Osteocyte (in vitro differentiated cells): ENCODE results near the gene INS. TPM values are rescaled to one million over a fixed set of nuclear protein-coding genes. Genes with fewer than 3 reads are reported as not detected.

ENCODE experiments used
- DNase-seq: peaks from one replicate; pipeline ENCODE4 v3.0.0; 2021; ENCODE audit warnings: mixed read lengths; ENCODE audit not compliant: unreplicated experiment; ENCODE audit errors: extremely low spot score
- H3K27ac Mint-ChIP-seq: one replicate; pipeline ENCODE4 v1.8.0; 2021; ENCODE audit warnings: mild to moderate bottlenecking, mixed read lengths; ENCODE audit not compliant: unreplicated experiment
- H3K27me3 Mint-ChIP-seq: one replicate; pipeline ENCODE4 v1.8.0; 2021; ENCODE audit warnings: mixed read lengths; ENCODE audit not compliant: unreplicated experiment
- H3K36me3 Mint-ChIP-seq: one replicate; pipeline ENCODE4 v1.8.0; 2021; ENCODE audit warnings: mixed read lengths; ENCODE audit not compliant: unreplicated experiment
- H3K4me1 Mint-ChIP-seq: one replicate; pipeline ENCODE4 v1.8.0; 2021; ENCODE audit warnings: mixed read lengths; ENCODE audit not compliant: unreplicated experiment
- H3K4me3 Mint-ChIP-seq: one replicate; pipeline ENCODE4 v1.8.0; 2021; ENCODE audit warnings: mild to moderate bottlenecking, moderate library complexity, mixed read lengths; ENCODE audit not compliant: unreplicated experiment
- H3K9me3 Mint-ChIP-seq: one replicate; pipeline ENCODE4 v1.8.0; 2021; ENCODE audit warnings: mixed read lengths; ENCODE audit not compliant: unreplicated experiment
- total RNA-seq: library from RNA; stranded (reverse); gene quantifications from 2 replicates; pipeline ENCODE4 v1.2.1, GENCODE V29; 2021
- TF ChIP-seq, protein P1 (sequence below): fragments of 200-600 bp; sonication (generic); IDR thresholded peaks from 2 replicates; pipeline ENCODE4 v1.5.0; 2021; ENCODE audit warnings: antibody characterized with exemption, mild to moderate bottlenecking, moderate library complexity

INS gene
- total RNA-seq, 1 donor from 2014 or later: not detected

GRCh38 chr11:2164861-2165555 lies 4.0 kb upstream of the INS start:
- no peak overlapping the region for H3K4me3 Mint-ChIP-seq
- no peak for DNase-seq
- no peaks in the 10 kb centered on the region for H3K27me3 Mint-ChIP-seq
- no peak overlapping the region for H3K27ac Mint-ChIP-seq
- no peaks in the 10 kb centered on the region for H3K4me1 Mint-ChIP-seq
- TF ChIP-seq, protein P1, sequence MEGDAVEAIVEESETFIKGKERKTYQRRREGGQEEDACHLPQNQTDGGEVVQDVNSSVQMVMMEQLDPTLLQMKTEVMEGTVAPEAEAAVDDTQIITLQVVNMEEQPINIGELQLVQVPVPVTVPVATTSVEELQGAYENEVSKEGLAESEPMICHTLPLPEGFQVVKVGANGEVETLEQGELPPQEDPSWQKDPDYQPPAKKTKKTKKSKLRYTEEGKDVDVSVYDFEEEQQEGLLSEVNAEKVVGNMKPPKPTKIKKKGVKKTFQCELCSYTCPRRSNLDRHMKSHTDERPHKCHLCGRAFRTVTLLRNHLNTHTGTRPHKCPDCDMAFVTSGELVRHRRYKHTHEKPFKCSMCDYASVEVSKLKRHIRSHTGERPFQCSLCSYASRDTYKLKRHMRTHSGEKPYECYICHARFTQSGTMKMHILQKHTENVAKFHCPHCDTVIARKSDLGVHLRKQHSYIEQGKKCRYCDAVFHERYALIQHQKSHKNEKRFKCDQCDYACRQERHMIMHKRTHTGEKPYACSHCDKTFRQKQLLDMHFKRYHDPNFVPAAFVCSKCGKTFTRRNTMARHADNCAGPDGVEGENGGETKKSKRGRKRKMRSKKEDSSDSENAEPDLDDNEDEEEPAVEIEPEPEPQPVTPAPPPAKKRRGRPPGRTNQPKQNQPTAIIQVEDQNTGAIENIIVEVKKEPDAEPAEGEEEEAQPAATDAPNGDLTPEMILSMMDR: no peak
- H3K36me3 Mint-ChIP-seq: no peaks in the 10 kb centered on the region
- no peaks in the 10 kb centered on the region for H3K9me3 Mint-ChIP-seq

GRCh38 chr11:2164081-2164480 lies 3.1 kb upstream of the INS start:
- no peaks in the 10 kb centered on the region for H3K27me3 Mint-ChIP-seq
- no peaks in the 10 kb centered on the region for H3K4me1 Mint-ChIP-seq
- H3K27ac Mint-ChIP-seq: no peak overlapping the region
- H3K9me3 Mint-ChIP-seq: no peaks in the 10 kb centered on the region
- H3K36me3 Mint-ChIP-seq: no peaks in the 10 kb centered on the region
- DNase-seq: no peak
- TF ChIP-seq, protein P1: no peak
- H3K4me3 Mint-ChIP-seq: no peak overlapping the region

DNA sequence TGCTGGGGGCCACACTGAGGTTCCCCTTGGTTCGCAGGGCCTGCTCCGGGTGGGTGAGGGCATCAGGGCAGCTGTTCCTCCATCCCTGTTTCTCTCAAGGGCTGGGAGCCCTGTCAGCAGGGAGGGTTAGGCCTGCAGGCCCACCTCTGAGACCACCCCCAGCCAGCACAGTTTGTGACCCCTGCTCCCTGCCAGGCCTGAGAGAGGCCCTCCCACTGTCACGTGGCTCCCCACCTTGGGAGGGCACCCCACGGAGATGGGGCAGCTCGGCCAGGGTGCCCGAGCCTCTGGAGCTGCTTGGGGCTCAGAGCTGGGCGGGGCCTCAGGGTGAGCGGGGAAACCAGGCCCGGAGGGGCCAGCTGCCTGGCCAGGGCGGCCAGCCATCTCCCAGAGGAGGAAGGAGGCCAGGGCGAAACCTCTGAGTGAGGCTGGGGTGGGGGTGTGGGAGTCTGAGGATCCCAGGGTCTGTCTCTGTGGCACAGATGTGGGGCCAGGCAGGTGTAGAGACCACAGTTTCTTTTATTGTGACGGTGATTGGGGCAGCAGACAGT lies 2.5 kb upstream of the INS start:
- TF ChIP-seq, protein P1: no peak
- no peak overlapping the region for H3K27ac Mint-ChIP-seq

DNA sequence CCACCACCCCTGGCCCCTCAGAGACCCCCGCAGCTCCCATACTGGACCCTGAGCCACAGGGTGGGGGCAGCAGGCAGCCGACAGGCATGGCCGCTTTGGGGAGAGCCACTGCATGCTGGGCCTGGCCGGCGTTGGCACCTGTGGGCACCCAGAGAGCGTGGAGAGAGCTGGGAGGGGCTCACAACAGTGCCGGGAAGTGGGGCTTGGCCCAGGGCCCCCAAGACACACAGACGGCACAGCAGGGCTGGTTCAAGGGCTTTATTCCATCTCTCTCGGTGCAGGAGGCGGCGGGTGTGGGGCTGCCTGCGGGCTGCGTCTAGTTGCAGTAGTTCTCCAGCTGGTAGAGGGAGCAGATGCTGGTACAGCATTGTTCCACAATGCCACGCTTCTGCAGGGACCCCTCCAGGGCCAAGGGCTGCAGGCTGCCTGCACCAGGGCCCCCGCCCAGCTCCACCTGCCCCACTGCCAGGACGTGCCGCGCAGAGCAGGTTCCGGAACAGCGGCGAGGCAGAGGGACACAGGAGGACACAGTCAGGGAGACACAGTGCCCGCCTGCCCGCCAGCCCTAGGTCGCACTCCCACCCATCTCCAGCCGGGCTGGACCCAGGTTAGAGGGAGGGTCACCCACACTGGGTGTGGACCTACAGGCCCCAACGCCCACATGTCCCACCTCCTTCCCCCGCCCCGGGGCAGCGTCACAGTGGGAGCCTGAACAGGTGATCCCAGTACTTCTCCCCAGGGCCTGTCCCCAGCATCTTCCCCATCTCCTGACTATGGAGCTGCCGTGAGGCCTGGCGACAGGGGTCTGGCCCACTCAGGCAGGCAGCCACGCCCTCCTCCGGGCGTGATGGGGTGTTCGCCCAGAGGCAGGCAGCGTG lies 1.2 kb downstream of the INS start:
- no peak for DNase-seq
- Mint-ChIP-seq H3K27me3 (no peaks in the 10 kb centered on the region), H3K9me3 (no peaks in the 10 kb centered on the region), H3K4me3 (no peak overlapping the region), H3K36me3 (no peaks in the 10 kb centered on the region), H3K4me1 (no peaks in the 10 kb centered on the region), H3K27ac (no peak overlapping the region)
- TF ChIP-seq, protein P1: no peak

More for the DNA sequence above, 2.5 kb upstream of the INS start:
- Mint-ChIP-seq H3K9me3 (no peaks in the 10 kb centered on the region), H3K36me3 (no peaks in the 10 kb centered on the region), H3K4me1 (no peaks in the 10 kb centered on the region), H3K4me3 (no peak overlapping the region), H3K27me3 (no peaks in the 10 kb centered on the region)
- DNase-seq: no peak

DNA sequence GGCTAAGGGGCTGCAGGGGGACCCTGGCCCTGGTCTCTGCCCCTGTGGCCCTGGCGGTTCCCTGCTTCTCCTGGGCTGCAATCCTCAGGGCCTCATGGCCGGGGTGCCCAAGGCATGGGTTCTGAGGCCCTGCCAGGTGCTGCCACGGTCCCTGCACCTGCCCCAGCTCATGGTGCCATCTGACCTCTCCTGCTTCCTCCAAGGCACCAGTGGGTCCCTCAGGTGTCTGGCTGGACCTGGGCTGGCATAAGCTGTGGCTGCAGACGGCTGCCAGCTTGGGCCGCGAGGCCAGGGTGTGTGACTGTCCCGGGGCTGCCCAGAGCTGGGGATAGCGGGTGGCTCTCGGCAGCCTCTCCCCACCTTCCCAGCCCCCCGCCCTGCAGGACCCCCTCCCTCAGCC lies 2.0 kb downstream of the INS start:
- Mint-ChIP-seq H3K27ac (no peak overlapping the region), H3K27me3 (no peaks in the 10 kb centered on the region), H3K36me3 (no peaks in the 10 kb centered on the region), H3K4me1 (no peaks in the 10 kb centered on the region), H3K9me3 (no peaks in the 10 kb centered on the region), H3K4me3 (no peak overlapping the region)
- TF ChIP-seq, protein P1: no peak
- DNase-seq: no peak
